Activated CD8-positive, alpha-beta T cell treated with anti-CD3 and anti-CD28 coated beads, Interleukin-2, amount 10 ng/mL, durations not matched to agents 7 days and 5 days (primary cell): Measurements from ENCODE around the gene A4GALT. TPM values are rescaled to one million over a fixed set of nuclear protein-coding genes. Genes with fewer than 3 reads are reported as not detected.

Source experiments
- ATAC-seq: fragments of 150-1000 bp; cut with Tn5 transposase; one replicate; pipeline ENCODE4 v1.10.0; 2021; ENCODE audit warnings: moderate library complexity
- CTCF ChIA-PET: fragments of 350-600 bp; sonication (Branson Sonifier 250); formaldehyde crosslinking; loops from one replicate; lab custom pipeline; 2021; ENCODE audit warnings: antibody characterized with exemption; lab: Charles Lee
- POLR2A ChIA-PET: fragments of 350-600 bp; sonication (Branson Sonifier 250); formaldehyde crosslinking; loops from one replicate; lab custom pipeline; 2021; ENCODE audit warnings: antibody characterized with exemption; lab: Charles Lee
- DNase-seq: peaks from one replicate; pipeline ENCODE4 v3.0.0-alpha.2; 2020
- H3K27ac Mint-ChIP-seq: one replicate; pipeline ENCODE4 v1.8.0; 2021; ENCODE audit warnings: mild to moderate bottlenecking, mixed read lengths
- H3K27me3 Mint-ChIP-seq: one replicate; pipeline ENCODE4 v1.8.0; 2021; ENCODE audit warnings: low read depth, mixed read lengths
- H3K36me3 Mint-ChIP-seq: one replicate; pipeline ENCODE4 v1.8.0; 2021; ENCODE audit warnings: low read depth, mixed read lengths
- H3K4me1 Mint-ChIP-seq: one replicate; pipeline ENCODE4 v1.8.0; 2021; ENCODE audit warnings: low read depth, mixed read lengths
- H3K4me3 Mint-ChIP-seq: one replicate; pipeline ENCODE4 v1.8.0; 2021; ENCODE audit warnings: mild to moderate bottlenecking, mixed read lengths
- H3K9me3 Mint-ChIP-seq: one replicate; pipeline ENCODE4 v1.8.0; 2022; ENCODE audit warnings: mixed read lengths; ENCODE audit not compliant: insufficient read depth
- total RNA-seq, 2 experiments: library from RNA; stranded (reverse); gene quantifications; one replicate each; pipeline ENCODE4 v1.2.3, GENCODE V29; 2021

Gene A4GALT
- total RNA-seq, 2 experiments from 2014 or later, result 0.16 TPM; not detected in 1

DNA sequence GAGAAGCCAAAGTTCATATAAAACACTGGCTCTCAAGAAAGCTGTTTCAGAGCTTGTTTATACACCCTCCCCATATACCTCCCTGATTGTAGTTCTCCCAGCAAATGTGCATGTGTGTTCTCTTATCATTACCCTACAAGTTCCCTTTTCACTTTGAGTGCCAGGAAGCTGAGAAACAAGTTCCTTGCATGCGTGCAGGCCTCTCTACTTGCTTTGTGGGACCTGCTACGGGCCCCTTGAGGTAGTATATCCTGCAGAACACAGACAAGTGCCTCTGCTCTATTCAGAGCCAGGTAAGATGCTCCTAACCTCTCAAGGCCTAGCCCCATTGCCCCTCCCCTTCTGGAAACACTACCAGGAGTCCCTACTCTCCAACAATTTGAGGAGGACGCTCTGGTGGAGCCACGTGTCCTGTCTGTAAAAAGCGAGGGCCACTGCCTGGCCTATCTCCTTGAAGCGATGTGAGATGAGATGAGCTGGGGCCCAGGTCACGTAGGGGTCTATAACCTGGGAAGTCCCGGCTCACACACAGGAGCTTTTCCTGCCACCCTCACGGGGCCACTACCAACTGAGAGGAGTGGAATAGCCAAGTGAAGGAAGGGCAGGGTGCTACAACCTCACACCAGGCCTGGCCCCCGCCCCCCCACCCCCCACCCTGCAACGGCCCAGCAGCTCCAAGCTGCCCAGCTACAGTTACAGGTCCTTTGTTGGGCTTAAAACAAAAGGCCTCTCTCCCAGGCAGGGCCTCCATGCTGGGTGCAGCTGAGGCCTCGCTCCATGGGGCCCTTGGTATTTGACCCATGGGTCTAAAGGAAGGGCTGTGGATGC, 77.7 kb downstream of the A4GALT start:
- Mint-ChIP-seq H3K4me3 (no peak overlapping the region), H3K27me3 (no peaks in the 10 kb centered on the region), H3K4me1 (peaks cover 31% of the 10 kb centered on the region), H3K36me3 (peaks cover 3% of the 10 kb centered on the region), H3K9me3 (no peaks in the 10 kb centered on the region), H3K27ac (peak overlapping the region; percentile 10)
- ChIA-PET CTCF (interaction anchor here (2.1 kb wide), 1 partner anchor 22 kb away, joined by 11 read pairs; no protein-coding TSS in a partner anchor), POLR2A (interaction anchor here (4.9 kb wide), 1 partner anchor 28 kb away, joined by 33 read pairs; the partner anchor contains the start of gene POLDIP3)
- no peak for ATAC-seq
- DNase-seq, result no peak

Other genes with a start within 250 kb of the A4GALT start
- gene RRP7A, start 201.1 kb downstream of the A4GALT start, total RNA-seq, result 10 to 100 TPM; 85.9 to 90.1 TPM
- gene SERHL2, start 166.9 kb downstream of the A4GALT start, total RNA-seq, result 1 to 10 TPM; 2.3 to 2.4 TPM
- gene POLDIP3, start 106.0 kb downstream of the A4GALT start, total RNA-seq, result 10 to 100 TPM; 77.2 to 80.6 TPM
- 1 to 10 TPM in 1 of 2 experiments, under 1 TPM in 1; 0.63 to 1.4 TPM for gene ATP5MGL, start 80.3 kb downstream of the A4GALT start, total RNA-seq
- 10 to 100 TPM; 87.7 to 91.4 TPM for gene CYB5R3, start 71.5 kb downstream of the A4GALT start, total RNA-seq
- 10 to 100 TPM; 35.8 to 36.7 TPM for gene ARFGAP3, start 136.4 kb upstream of the A4GALT start, total RNA-seq